GM23338 (cell line): ENCODE measurements around the gene THOP1. TPM values are rescaled to one million over a fixed set of nuclear protein-coding genes. Genes with fewer than 3 reads are reported as not detected.
A peak's percentile ranks its signal among the peaks of the same experiment; 100 is the strongest.

Source experiments
- ATAC-seq: fragments of 200-7000 bp; cut with Tn5 transposase; 3 replicates; pipeline ENCODE4 v1.9.1; 2020
- DNase-seq: peaks from one replicate; pipeline ENCODE4 v3.0.0-alpha.2; 2015; ENCODE audit warnings: low spot score
- H2AFZ ChIP-seq: fragments of 200-600 bp; sonication (generic); 2 replicates; pipeline ENCODE4 v1.8.0; 2016; ENCODE audit warnings: antibody characterized with exemption, mild to moderate bottlenecking, moderate library complexity
- H3F3A ChIP-seq: fragments of 200-600 bp; sonication (generic); replicated peaks from 2 replicates; pipeline ENCODE4 v1.8.0; 2017; ENCODE audit warnings: antibody characterized with exemption, mixed run types, low read depth
- H3K27ac ChIP-seq: fragments of 200-600 bp; sonication (generic); 2 replicates; pipeline ENCODE4 v1.6.1; 2016; ENCODE audit warnings: low read depth
- H3K27me3 ChIP-seq: fragments of 200-600 bp; sonication (generic); 2 replicates; pipeline ENCODE4 v1.8.0; 2016; ENCODE audit warnings: mild to moderate bottlenecking, mixed run types, moderate library complexity; ENCODE audit not compliant: insufficient read depth
- H3K36me3 ChIP-seq: fragments of 200-600 bp; sonication (generic); 2 replicates; pipeline ENCODE4 v1.8.0; 2016; ENCODE audit warnings: mild to moderate bottlenecking; ENCODE audit not compliant: insufficient read depth
- H3K4me1 ChIP-seq: fragments of 200-600 bp; sonication (generic); 2 replicates; pipeline ENCODE4 v1.8.0; 2016; ENCODE audit warnings: mild to moderate bottlenecking, moderate library complexity; ENCODE audit not compliant: insufficient read depth
- H3K4me2 ChIP-seq: fragments of 200-600 bp; sonication (generic); 2 replicates; pipeline ENCODE4 v1.7.1; 2017; ENCODE audit warnings: mixed run types
- H3K4me3 ChIP-seq: fragments of 200-600 bp; sonication (generic); 2 replicates; pipeline ENCODE4 v1.6.1; 2016; ENCODE audit warnings: mixed run types
- H3K79me2 ChIP-seq: fragments of 200-600 bp; sonication (generic); replicated peaks from 2 replicates; pipeline ENCODE4 v1.8.0; 2017; ENCODE audit warnings: mild to moderate bottlenecking; ENCODE audit not compliant: insufficient read depth
- H3K9me2 ChIP-seq: fragments of 200-600 bp; sonication (generic); 2 replicates; pipeline ENCODE4 v1.8.0; 2017; ENCODE audit not compliant: insufficient read depth
- H4K20me1 ChIP-seq: fragments of 200-600 bp; sonication (generic); replicated peaks from 2 replicates; pipeline ENCODE4 v1.8.0; 2017; ENCODE audit warnings: mild to moderate bottlenecking; ENCODE audit not compliant: insufficient read depth
- H3K27ac Mint-ChIP-seq: 2 replicates; pipeline ENCODE4 v1.8.0; 2020; ENCODE audit warnings: inconsistent platforms, mild to moderate bottlenecking, moderate library complexity, mixed read lengths
- H3K27me3 Mint-ChIP-seq: 3 replicates; pipeline ENCODE4 v1.8.0; 2022; ENCODE audit warnings: low read depth, mild to moderate bottlenecking, moderate library complexity, mixed read lengths, inconsistent platforms; ENCODE audit not compliant: insufficient read depth, poor library complexity
- H3K36me3 Mint-ChIP-seq: 3 replicates; pipeline ENCODE4 v1.8.0; 2021; ENCODE audit warnings: low read depth, mild to moderate bottlenecking, inconsistent platforms, moderate library complexity, mixed read lengths
- H3K4me1 Mint-ChIP-seq: 3 replicates; pipeline ENCODE4 v1.8.0; 2020; ENCODE audit warnings: mild to moderate bottlenecking, inconsistent platforms, mixed read lengths
- H3K4me3 Mint-ChIP-seq: 3 replicates; pipeline ENCODE4 v1.8.0; 2021; ENCODE audit warnings: moderate library complexity, mild to moderate bottlenecking, inconsistent platforms, mixed read lengths
- H3K9me3 Mint-ChIP-seq: 3 replicates; pipeline ENCODE4 v1.8.0; 2020; ENCODE audit warnings: moderate library complexity, mild to moderate bottlenecking, inconsistent platforms, mixed read lengths
- CREB1 ChIP-seq: fragments of 250-450 bp; sonication (Bioruptor Pico); IDR thresholded peaks from 2 replicates; pipeline ENCODE4 v1.5.0; 2020; ENCODE audit warnings: low read depth, mild to moderate bottlenecking, moderate library complexity
- CTCF ChIP-seq, 2 experiments: fragments of 200-600 bp in 1 of 2; sonication (generic) in 1 of 2; conservative IDR thresholded peaks; 2 replicates each; pipeline versions ENCODE4 v1.5.1 to v1.6.1; 2016 to 2017; ENCODE audit warnings: antibody characterized with exemption in 2 of 2, low read depth in 2 of 2, mild to moderate bottlenecking in 2 of 2, moderate library complexity in 1 of 2
- ETS1 ChIP-seq: IDR thresholded peaks from 2 replicates; pipeline ENCODE4 v1.6.1; 2016; ENCODE audit warnings: antibody characterized with exemption
- EZH2 ChIP-seq: fragments of 200-600 bp; sonication (generic); IDR thresholded peaks from one replicate; pipeline ENCODE4 v1.8.0; 2017; ENCODE audit warnings: antibody characterized with exemption, mild to moderate bottlenecking, low read depth; ENCODE audit not compliant: unreplicated experiment
- EZH2phosphoT487 ChIP-seq: fragments of 200-600 bp; sonication (generic); IDR thresholded peaks from one replicate; pipeline ENCODE4 v1.8.1; 2018; ENCODE audit warnings: antibody characterized with exemption; ENCODE audit not compliant: unreplicated experiment
- JUNB ChIP-seq: IDR thresholded peaks from one replicate; pipeline ENCODE4 v1.6.1; 2016; ENCODE audit warnings: antibody characterized with exemption; ENCODE audit not compliant: unreplicated experiment
- NANOG ChIP-seq: IDR thresholded peaks from 2 replicates; pipeline ENCODE4 v1.6.1; 2016; ENCODE audit warnings: antibody characterized with exemption, borderline replicate concordance
- POLR2AphosphoS5 ChIP-seq: IDR thresholded peaks from 2 replicates; pipeline ENCODE4 v1.6.1; 2016; ENCODE audit warnings: antibody characterized with exemption, low read depth
- STAT1 ChIP-seq: IDR thresholded peaks from one replicate; pipeline ENCODE4 v1.6.1; 2016; ENCODE audit warnings: antibody characterized with exemption; ENCODE audit not compliant: unreplicated experiment
- ZNF114 ChIP-seq: fragments of 250-450 bp; sonication (Bioruptor Pico); IDR thresholded peaks from 2 replicates; pipeline ENCODE4 v1.5.0; 2020; ENCODE audit warnings: mild to moderate bottlenecking, moderate library complexity
- ZNF331 ChIP-seq: fragments of 250-450 bp; sonication (Bioruptor Pico); IDR thresholded peaks from 2 replicates; pipeline ENCODE4 v1.5.0; 2020; ENCODE audit warnings: low read depth, mild to moderate bottlenecking, moderate library complexity
- ZNF462 ChIP-seq: fragments of 250-450 bp; sonication (Bioruptor Pico); IDR thresholded peaks from 2 replicates; pipeline ENCODE4 v1.5.0; 2020; ENCODE audit warnings: mild to moderate bottlenecking, moderate library complexity
- polyA plus RNA-seq: library from polyadenylated mRNA; unstranded; fragments of >200 nt; fragmentation: Nextera tagmentation; extraction: Ambion mirVana; gene quantifications from 2 replicates; pipeline ENCODE4 v1.2.1, GENCODE V29; 2016
- total RNA-seq: library from RNA; depleted of rRNA; stranded (reverse); fragments of >200 nt; shearing (Covaris generic); gene quantifications from 2 replicates; pipeline ENCODE4 v1.2.3, GENCODE V29; 2014
- TF ChIP-seq, protein P1 (sequence below): IDR thresholded peaks from one replicate; pipeline ENCODE4 v1.6.1; 2018; ENCODE audit warnings: antibody characterized with exemption; ENCODE audit not compliant: unreplicated experiment

THOP1 gene
- total and polyA plus RNA-seq, 2 experiments from 2014 or later: 110 to 229 TPM

DNA sequence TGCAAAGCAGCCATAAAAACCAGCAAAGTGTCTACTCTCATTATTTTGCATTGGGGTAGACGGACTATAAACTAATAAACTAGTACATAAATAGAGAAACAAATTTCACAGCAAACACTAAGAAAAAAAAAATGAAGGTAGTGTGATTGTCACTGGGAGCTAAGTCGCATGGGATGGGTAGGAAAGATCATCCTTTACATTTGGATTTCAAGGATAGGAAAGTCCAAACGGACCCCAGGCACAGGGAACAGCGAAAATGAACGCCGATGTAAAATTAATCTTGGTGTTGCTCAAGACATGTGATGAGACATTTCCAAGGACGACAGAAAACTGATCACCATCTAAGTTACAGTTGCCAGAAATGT is 1.5 kb upstream of the THOP1 start:
- peaks cover 29% of the 10 kb centered on the region for H3K36me3 Mint-ChIP-seq
- DNase-seq (no peak), ATAC-seq (no peak)
- H3K27ac Mint-ChIP-seq: peak overlapping the region; percentile 98
- Histone ChIP-seq H3K9me2 (no peaks in the 10 kb centered on the region), H3K79me2 (peaks cover 75% of the 10 kb centered on the region), H3K36me3 (no peaks in the 10 kb centered on the region), H3K27ac (peak overlapping the region; percentile 28; the same call in 1 of the 2 replicates), H3F3A (0 out of 2 replicates have a peak, but pooled peaks cover 5% of the 10 kb centered on the region), H3K4me1 (peaks cover 14% of the 10 kb centered on the region), H3K27me3 (no peaks in the 10 kb centered on the region), H4K20me1 (peaks cover 45% of the 10 kb centered on the region), H2AFZ (no peak overlapping the region), H3K4me2 (peak overlapping the region; percentile 25; the same call in 1 of the 2 replicates), H3K4me3 (peak overlapping the region; percentile 38)
- TF ChIP-seq EZH2phosphoT487 (no peak), ZNF462 (no peak), POLR2AphosphoS5 (no peak), CREB1 (CRISPR knock-in tag) (no peak), JUNB (no peak), ZNF114 (CRISPR knock-in tag) (no peak), NANOG (no peak), EZH2 (no peak), STAT1 (no peak), CTCF (conservative IDR thresholded peaks at IDR 0.05; ENCODE audit: low read depth in 2 of 2) (no peak), ETS1 (no peak), ZNF331 (CRISPR knock-in tag) (no peak)
- TF ChIP-seq, protein P1, sequence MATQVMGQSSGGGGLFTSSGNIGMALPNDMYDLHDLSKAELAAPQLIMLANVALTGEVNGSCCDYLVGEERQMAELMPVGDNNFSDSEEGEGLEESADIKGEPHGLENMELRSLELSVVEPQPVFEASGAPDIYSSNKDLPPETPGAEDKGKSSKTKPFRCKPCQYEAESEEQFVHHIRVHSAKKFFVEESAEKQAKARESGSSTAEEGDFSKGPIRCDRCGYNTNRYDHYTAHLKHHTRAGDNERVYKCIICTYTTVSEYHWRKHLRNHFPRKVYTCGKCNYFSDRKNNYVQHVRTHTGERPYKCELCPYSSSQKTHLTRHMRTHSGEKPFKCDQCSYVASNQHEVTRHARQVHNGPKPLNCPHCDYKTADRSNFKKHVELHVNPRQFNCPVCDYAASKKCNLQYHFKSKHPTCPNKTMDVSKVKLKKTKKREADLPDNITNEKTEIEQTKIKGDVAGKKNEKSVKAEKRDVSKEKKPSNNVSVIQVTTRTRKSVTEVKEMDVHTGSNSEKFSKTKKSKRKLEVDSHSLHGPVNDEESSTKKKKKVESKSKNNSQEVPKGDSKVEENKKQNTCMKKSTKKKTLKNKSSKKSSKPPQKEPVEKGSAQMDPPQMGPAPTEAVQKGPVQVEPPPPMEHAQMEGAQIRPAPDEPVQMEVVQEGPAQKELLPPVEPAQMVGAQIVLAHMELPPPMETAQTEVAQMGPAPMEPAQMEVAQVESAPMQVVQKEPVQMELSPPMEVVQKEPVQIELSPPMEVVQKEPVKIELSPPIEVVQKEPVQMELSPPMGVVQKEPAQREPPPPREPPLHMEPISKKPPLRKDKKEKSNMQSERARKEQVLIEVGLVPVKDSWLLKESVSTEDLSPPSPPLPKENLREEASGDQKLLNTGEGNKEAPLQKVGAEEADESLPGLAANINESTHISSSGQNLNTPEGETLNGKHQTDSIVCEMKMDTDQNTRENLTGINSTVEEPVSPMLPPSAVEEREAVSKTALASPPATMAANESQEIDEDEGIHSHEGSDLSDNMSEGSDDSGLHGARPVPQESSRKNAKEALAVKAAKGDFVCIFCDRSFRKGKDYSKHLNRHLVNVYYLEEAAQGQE: no peak
- peaks cover 13% of the 10 kb centered on the region for H3K27me3 Mint-ChIP-seq
- H3K9me3 Mint-ChIP-seq: peaks cover 4% of the 10 kb centered on the region; the same call in 1 of the 3 replicates
- H3K4me3 Mint-ChIP-seq: peak overlapping the region; percentile 93
- peaks cover 33% of the 10 kb centered on the region for H3K4me1 Mint-ChIP-seq
